ENCODE results near the gene EFTUD2.

The EFTUD2 gene

GRCh38 chr17:44875761-44876160 lies 23.5 kb downstream of the EFTUD2 start:
- DNase-seq (no peak), ATAC-seq (replicated peaks) (no peak)
- no peaks in the 10 kb centered on the region for H3K4me1 Mint-ChIP-seq
- H3K9me3 Mint-ChIP-seq = no peaks in the 10 kb centered on the region
- no peaks in the 10 kb centered on the region for H3K27me3 Mint-ChIP-seq
- H3K36me3 Mint-ChIP-seq = peaks cover 32 to 57% of the 10 kb centered on the region in 2 donors
- H3K27ac Mint-ChIP-seq = no peak overlapping the region
- H3K4me3 Mint-ChIP-seq = no peak overlapping the region

- Mint-ChIP-seq H3K9me3 (no peaks in the 10 kb centered on the region), H3K27me3 (no peaks in the 10 kb centered on the region), H3K4me1 (no peaks in the 10 kb centered on the region), H3K36me3 (peaks cover 28 to 52% of the 10 kb centered on the region in 2 donors), H3K27ac (peak overlapping the region; percentile 9), H3K4me3 (no peak overlapping the region)
- no peak for ATAC-seq (replicated peaks)
- DNase-seq = no peak
Measured at GRCh38 chr17:44872131-44872768, 27.0 kb downstream of the EFTUD2 start.

GRCh38 chr17:44871556-44871955 lies 27.7 kb downstream of the EFTUD2 start:
- no peaks in the 10 kb centered on the region for H3K27me3 Mint-ChIP-seq
- H3K27ac Mint-ChIP-seq = peak overlapping the region; percentile 20
- no peak overlapping the region for H3K4me3 Mint-ChIP-seq
- no peaks in the 10 kb centered on the region for H3K9me3 Mint-ChIP-seq
- H3K4me1 Mint-ChIP-seq = no peaks in the 10 kb centered on the region
- DNase-seq = no peak
- no peak for ATAC-seq (replicated peaks)
- H3K36me3 Mint-ChIP-seq = peaks cover 26 to 47% of the 10 kb centered on the region in 2 donors

GRCh38 chr17:44867841-44868240 lies 31.4 kb downstream of the EFTUD2 start:
- Mint-ChIP-seq H3K4me1 (no peaks in the 10 kb centered on the region), H3K27ac (no peak overlapping the region), H3K27me3 (no peaks in the 10 kb centered on the region), H3K9me3 (no peaks in the 10 kb centered on the region), H3K4me3 (no peak overlapping the region), H3K36me3 (peaks cover 43 to 55% of the 10 kb centered on the region in 2 donors)
- ATAC-seq (replicated peaks) (no peak), DNase-seq (no peak)

GRCh38 chr17:44865931-44866330 lies 33.3 kb downstream of the EFTUD2 start:
- DNase-seq (no peak), ATAC-seq (replicated peaks) (no peak)
- Mint-ChIP-seq H3K4me1 (no peaks in the 10 kb centered on the region), H3K9me3 (no peaks in the 10 kb centered on the region), H3K27me3 (no peaks in the 10 kb centered on the region), H3K4me3 (no peak overlapping the region), H3K27ac (no peak overlapping the region), H3K36me3 (peaks cover 44 to 57% of the 10 kb centered on the region in 2 donors)

GRCh38 chr17:44865231-44865660 lies 34.0 kb downstream of the EFTUD2 start:
- Mint-ChIP-seq H3K27ac (no peak overlapping the region), H3K4me3 (no peak overlapping the region), H3K4me1 (no peaks in the 10 kb centered on the region), H3K9me3 (no peaks in the 10 kb centered on the region), H3K36me3 (peaks cover 47 to 57% of the 10 kb centered on the region in 2 donors), H3K27me3 (no peaks in the 10 kb centered on the region)
- ATAC-seq (replicated peaks) (peak; percentile 80 to 85), DNase-seq (peak; percentile 36)

GRCh38 chr17:44864831-44865230 lies 34.4 kb downstream of the EFTUD2 start:
- ATAC-seq (replicated peaks) = peak; percentile 10 to 36
- Mint-ChIP-seq H3K4me3 (no peak overlapping the region), H3K27ac (no peak overlapping the region), H3K36me3 (peaks cover 47 to 58% of the 10 kb centered on the region in 2 donors), H3K4me1 (no peaks in the 10 kb centered on the region), H3K9me3 (no peaks in the 10 kb centered on the region), H3K27me3 (no peaks in the 10 kb centered on the region)
- no peak for DNase-seq

- ATAC-seq (replicated peaks) = no peak
- no peaks in the 10 kb centered on the region for H3K4me1 Mint-ChIP-seq
- peak overlapping the region; percentile 42 for H3K27ac Mint-ChIP-seq
- H3K36me3 Mint-ChIP-seq = peaks cover 44 to 55% of the 10 kb centered on the region in 2 donors
- H3K27me3 Mint-ChIP-seq = no peaks in the 10 kb centered on the region
- no peak overlapping the region for H3K4me3 Mint-ChIP-seq
- DNase-seq = no peak
- H3K9me3 Mint-ChIP-seq = no peaks in the 10 kb centered on the region
Measured at GRCh38 chr17:44863061-44863918, 36.0 kb downstream of the EFTUD2 start.

GRCh38 chr17:44862278-44862914 lies 36.8 kb downstream of the EFTUD2 start:
- Mint-ChIP-seq H3K36me3 (peaks cover 44 to 50% of the 10 kb centered on the region in 2 donors), H3K4me3 (no peak overlapping the region), H3K4me1 (peaks cover under 1 to 2% of the 10 kb centered on the region in 2 donors), H3K9me3 (no peaks in the 10 kb centered on the region), H3K27me3 (no peaks in the 10 kb centered on the region), H3K27ac (no peak overlapping the region)
- ATAC-seq (replicated peaks) (no peak), DNase-seq (no peak)

GRCh38 chr17:44859701-44860100 lies 39.5 kb downstream of the EFTUD2 start:
- Mint-ChIP-seq H3K27ac (no peak overlapping the region), H3K36me3 (peaks cover 50 to 69% of the 10 kb centered on the region in 2 donors), H3K4me3 (no peak overlapping the region), H3K4me1 (peaks cover 8 to 9% of the 10 kb centered on the region in 2 donors), H3K9me3 (no peaks in the 10 kb centered on the region), H3K27me3 (no peaks in the 10 kb centered on the region)
- ATAC-seq (replicated peaks) (no peak), DNase-seq (no peak)

- H3K4me3 Mint-ChIP-seq = no peak overlapping the region
- peaks cover 50 to 68% of the 10 kb centered on the region in 2 donors for H3K36me3 Mint-ChIP-seq
- DNase-seq (no peak), ATAC-seq (replicated peaks) (no peak)
- H3K27ac Mint-ChIP-seq = peak overlapping the region; percentile 47
- peaks cover 22 to 24% of the 10 kb centered on the region in 2 donors for H3K4me1 Mint-ChIP-seq
- H3K27me3 Mint-ChIP-seq = no peaks in the 10 kb centered on the region
- H3K9me3 Mint-ChIP-seq = no peaks in the 10 kb centered on the region
Measured at GRCh38 chr17:44854192-44854591, 45.1 kb downstream of the EFTUD2 start.

GRCh38 chr17:44850612-44851011 lies 48.6 kb downstream of the EFTUD2 start:
- DNase-seq = no peak
- Mint-ChIP-seq H3K36me3 (peaks cover 37 to 55% of the 10 kb centered on the region in 2 donors), H3K4me1 (peaks cover 14% of the 10 kb centered on the region in 2 donors), H3K27ac (peak overlapping the region; percentile 86), H3K4me3 (no peak overlapping the region), H3K27me3 (no peaks in the 10 kb centered on the region), H3K9me3 (no peaks in the 10 kb centered on the region)
- peak in 1 of 2 donors; percentile 16 for ATAC-seq (replicated peaks)

- H3K4me1 Mint-ChIP-seq = peaks cover 14% of the 10 kb centered on the region in 2 donors
- peak overlapping the region; percentile 86 for H3K27ac Mint-ChIP-seq
- ATAC-seq (replicated peaks) = peak in 1 of 2 donors; percentile 52
- no peak overlapping the region for H3K4me3 Mint-ChIP-seq
- no peaks in the 10 kb centered on the region for H3K27me3 Mint-ChIP-seq
- peaks cover 37 to 51% of the 10 kb centered on the region in 2 donors for H3K36me3 Mint-ChIP-seq
- no peaks in the 10 kb centered on the region for H3K9me3 Mint-ChIP-seq
- DNase-seq = no peak
Measured at GRCh38 chr17:44850025-44850424, 49.2 kb downstream of the EFTUD2 start.

- ATAC-seq (replicated peaks) (no peak), DNase-seq (no peak)
- Mint-ChIP-seq H3K4me3 (no peak overlapping the region), H3K27ac (no peak overlapping the region), H3K27me3 (no peaks in the 10 kb centered on the region), H3K9me3 (no peaks in the 10 kb centered on the region), H3K36me3 (peaks cover 31 to 41% of the 10 kb centered on the region in 2 donors), H3K4me1 (peaks cover 14% of the 10 kb centered on the region in 2 donors)
Measured at GRCh38 chr17:44848961-44849489, 50.2 kb downstream of the EFTUD2 start.
